ENCODE results near the gene PRPF38A. TPM values are rescaled to one million over a fixed set of nuclear protein-coding genes. Genes with fewer than 3 reads are reported as not detected.

PRPF38A gene
- polyA plus RNA-seq, 2 of the 4 experiments (the other 2 are of a cell fraction), result 12.9 to 30.4 TPM

DNA sequence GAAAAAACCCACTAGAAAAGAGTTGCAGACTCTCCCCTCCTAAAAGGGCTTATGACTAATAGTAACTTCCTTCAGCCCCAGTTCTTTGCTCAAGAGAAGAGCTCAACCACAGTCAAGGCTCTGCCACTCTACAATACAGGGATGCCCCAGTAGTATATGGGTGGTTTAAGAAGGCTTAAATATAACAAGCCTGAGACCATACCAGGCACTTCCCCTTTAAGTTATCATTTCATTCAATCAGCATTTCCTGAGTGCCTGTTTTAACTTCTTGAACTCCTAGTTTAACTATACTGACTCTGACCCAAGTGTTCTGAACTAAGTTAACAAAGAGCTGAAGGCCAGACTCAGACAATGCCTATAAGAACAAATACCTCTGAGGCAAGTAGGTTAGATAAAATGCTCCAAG lies 19.8 kb downstream of the PRPF38A start:
- Histone ChIP-seq H3K4me3 (no peak overlapping the region), H3K9me3 (no peaks in the 10 kb centered on the region), H3K4me2 (no peak overlapping the region), H3K27ac (no peak overlapping the region), H3K4me1 (no peaks in the 10 kb centered on the region)
- peak; percentile 34 to 40; a peak in 2 of 6 replicates for ATAC-seq
- TF ChIP-seq, protein P1, sequence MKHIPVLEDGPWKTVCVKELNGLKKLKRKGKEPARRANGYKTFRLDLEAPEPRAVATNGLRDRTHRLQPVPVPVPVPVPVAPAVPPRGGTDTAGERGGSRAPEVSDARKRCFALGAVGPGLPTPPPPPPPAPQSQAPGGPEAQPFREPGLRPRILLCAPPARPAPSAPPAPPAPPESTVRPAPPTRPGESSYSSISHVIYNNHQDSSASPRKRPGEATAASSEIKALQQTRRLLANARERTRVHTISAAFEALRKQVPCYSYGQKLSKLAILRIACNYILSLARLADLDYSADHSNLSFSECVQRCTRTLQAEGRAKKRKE (CRISPR knock-in tag; IDR thresholded peaks at IDR 0.05; ENCODE audit: low read depth), result no peak
- TF ChIP-seq, protein P2, sequence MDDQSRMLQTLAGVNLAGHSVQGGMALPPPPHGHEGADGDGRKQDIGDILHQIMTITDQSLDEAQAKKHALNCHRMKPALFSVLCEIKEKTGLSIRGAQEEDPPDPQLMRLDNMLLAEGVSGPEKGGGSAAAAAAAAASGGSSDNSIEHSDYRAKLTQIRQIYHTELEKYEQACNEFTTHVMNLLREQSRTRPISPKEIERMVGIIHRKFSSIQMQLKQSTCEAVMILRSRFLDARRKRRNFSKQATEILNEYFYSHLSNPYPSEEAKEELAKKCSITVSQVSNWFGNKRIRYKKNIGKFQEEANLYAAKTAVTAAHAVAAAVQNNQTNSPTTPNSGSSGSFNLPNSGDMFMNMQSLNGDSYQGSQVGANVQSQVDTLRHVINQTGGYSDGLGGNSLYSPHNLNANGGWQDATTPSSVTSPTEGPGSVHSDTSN (IDR thresholded peaks at IDR 0.05), result no peak
- no peak for TF ChIP-seq HDAC2 (IDR thresholded peaks at IDR 0.05)
- no peak for TF ChIP-seq SREBF2 (IDR thresholded peaks at IDR 0.05)
- TF ChIP-seq CHD4 (IDR thresholded peaks at IDR 0.05; ENCODE audit: borderline replicate concordance), result no peak
- ChIA-PET POLR2A (no interaction called here), CTCF (interaction anchor here (0.7 kb wide), 1 partner anchor 687 kb away, joined by 4 read pairs; no protein-coding TSS in a partner anchor)
- no peak for FAIRE-seq
- DNase-seq (ENCODE audit: low read depth in 1 of 2, low spot score in 1 of 2), result no peak

DNA sequence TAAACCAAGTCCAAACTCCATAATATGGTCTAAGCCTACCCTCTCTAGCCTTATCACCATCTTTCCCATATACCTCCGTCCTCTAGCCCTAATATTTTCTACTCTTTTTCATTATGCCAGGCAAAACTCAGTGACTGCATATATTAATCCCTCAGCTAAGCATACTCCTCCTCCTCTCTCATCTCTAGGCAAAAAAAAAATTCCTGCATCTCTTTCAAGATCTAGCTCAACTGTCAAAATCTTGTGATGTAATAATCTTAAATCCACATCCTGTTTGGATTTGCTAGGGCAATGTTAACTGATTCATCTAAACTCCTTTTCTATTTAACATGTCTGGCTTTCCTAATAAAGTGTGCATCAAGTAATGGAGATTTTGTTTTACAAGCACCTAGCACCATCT lies 20.4 kb downstream of the PRPF38A start:
- FAIRE-seq (no peak), ATAC-seq (no peak), DNase-seq (ENCODE audit: low read depth in 1 of 2, low spot score in 1 of 2) (no peak)
- Histone ChIP-seq H3K4me1 (no peaks in the 10 kb centered on the region), H3K4me3 (no peak overlapping the region), H3K4me2 (no peak overlapping the region), H3K27ac (no peak overlapping the region), H3K9me3 (no peaks in the 10 kb centered on the region)
- CTCF ChIA-PET, result no interaction called here
- WGBS (ENCODE audit: missing lambda C conversion rate), result 96% methylated on average over 1 of the region's 1 CpG
- POLR2A ChIA-PET, result no interaction called here
- TF ChIP-seq, protein P3, sequence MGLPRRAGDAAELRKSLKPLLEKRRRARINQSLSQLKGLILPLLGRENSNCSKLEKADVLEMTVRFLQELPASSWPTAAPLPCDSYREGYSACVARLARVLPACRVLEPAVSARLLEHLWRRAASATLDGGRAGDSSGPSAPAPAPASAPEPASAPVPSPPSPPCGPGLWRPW (IDR thresholded peaks at IDR 0.05), result no peak

DNA sequence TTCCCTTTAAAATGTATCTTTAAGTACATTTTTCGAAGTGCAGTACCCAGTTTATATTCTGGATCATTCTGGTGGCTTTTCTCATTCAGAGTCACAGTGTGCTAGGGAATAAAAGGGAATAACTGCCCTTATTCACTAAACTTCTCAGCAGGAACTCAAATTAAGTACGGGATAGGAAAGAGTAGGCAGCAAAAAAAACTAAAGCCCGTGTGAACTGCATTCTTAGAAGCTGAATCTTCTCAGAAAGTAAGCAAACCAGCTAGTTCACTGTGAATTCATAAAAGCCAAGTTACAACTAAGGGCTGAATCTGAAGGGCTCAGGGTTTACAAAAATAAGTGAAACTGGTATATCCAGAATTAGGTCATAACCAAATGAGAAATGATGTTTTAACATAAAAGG lies 22.0 kb downstream of the PRPF38A start:
- Histone ChIP-seq H3K4me2 (no peak overlapping the region), H3K9me3 (no peaks in the 10 kb centered on the region), H3K4me3 (no peak overlapping the region), H3K27ac (no peak overlapping the region), H3K4me1 (no peaks in the 10 kb centered on the region)
- CTCF ChIA-PET, result no interaction called here
- FAIRE-seq, result no peak
- POLR2A ChIA-PET, result no interaction called here
- ATAC-seq, result no peak
- no peak for DNase-seq (ENCODE audit: low read depth in 1 of 2, low spot score in 1 of 2)
- no peak for TF ChIP-seq CHD4 (IDR thresholded peaks at IDR 0.05; ENCODE audit: borderline replicate concordance)
- no peak for TF ChIP-seq ESRRA (IDR thresholded peaks at IDR 0.05; ENCODE audit: borderline replicate concordance, low read length)
- TF ChIP-seq EP300 (IDR thresholded peaks at IDR 0.05), result no peak
- TF ChIP-seq HDAC2 (IDR thresholded peaks at IDR 0.05), result no peak
- no peak for TF ChIP-seq HOXB5 (CRISPR knock-in tag; IDR thresholded peaks at IDR 0.05)
- TF ChIP-seq KDM1A (IDR thresholded peaks at IDR 0.05; ENCODE audit: low read depth), result no peak
- TF ChIP-seq MAFK (IDR thresholded peaks at IDR 0.05; ENCODE audit: partially characterized antibody), result no peak
- no peak for TF ChIP-seq HEYL (CRISPR knock-in tag; IDR thresholded peaks at IDR 0.05)
- TF ChIP-seq BHLHE40 (IDR thresholded peaks at IDR 0.05; ENCODE audit: low read depth, low read length), result no peak
- TF ChIP-seq, protein P4, sequence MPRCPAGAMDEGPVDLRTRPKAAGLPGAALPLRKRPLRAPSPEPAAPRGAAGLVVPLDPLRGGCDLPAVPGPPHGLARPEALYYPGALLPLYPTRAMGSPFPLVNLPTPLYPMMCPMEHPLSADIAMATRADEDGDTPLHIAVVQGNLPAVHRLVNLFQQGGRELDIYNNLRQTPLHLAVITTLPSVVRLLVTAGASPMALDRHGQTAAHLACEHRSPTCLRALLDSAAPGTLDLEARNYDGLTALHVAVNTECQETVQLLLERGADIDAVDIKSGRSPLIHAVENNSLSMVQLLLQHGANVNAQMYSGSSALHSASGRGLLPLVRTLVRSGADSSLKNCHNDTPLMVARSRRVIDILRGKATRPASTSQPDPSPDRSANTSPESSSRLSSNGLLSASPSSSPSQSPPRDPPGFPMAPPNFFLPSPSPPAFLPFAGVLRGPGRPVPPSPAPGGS (IDR thresholded peaks at IDR 0.05), result no peak
- TF ChIP-seq CEBPB (IDR thresholded peaks at IDR 0.05), result no peak
- WGBS (ENCODE audit: missing lambda C conversion rate), result 60% methylated on average over 3 of the region's 3 CpGs

DNA sequence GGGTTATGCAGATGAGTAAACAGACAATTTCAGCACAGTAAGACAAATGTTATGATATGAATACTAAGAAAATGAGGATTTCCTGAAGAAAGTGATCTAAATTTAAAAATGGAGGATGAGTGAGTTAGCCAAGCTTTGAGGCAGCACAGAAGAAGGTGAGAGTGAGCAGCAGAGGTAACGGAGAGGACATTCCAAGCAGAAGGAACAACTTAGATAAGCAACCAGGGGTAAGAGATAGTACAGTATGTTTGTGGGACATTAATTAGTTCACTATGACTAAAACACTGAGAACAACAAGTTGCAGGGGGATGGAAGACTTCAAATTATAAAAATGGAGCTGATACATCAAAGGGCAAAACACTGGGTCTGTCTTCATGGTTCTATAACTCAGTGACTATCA lies 22.8 kb downstream of the PRPF38A start:
- CTCF ChIA-PET, result no interaction called here
- no peak overlapping the region for H3K4me3 ChIP-seq
- no peaks in the 10 kb centered on the region for H3K4me1 ChIP-seq
- TF ChIP-seq SREBF2 (IDR thresholded peaks at IDR 0.05) (no peak), MYC (IDR thresholded peaks at IDR 0.05; ENCODE audit: borderline replicate concordance, low read length) (no peak), FOSL2 (IDR thresholded peaks at IDR 0.05) (no peak), FOSL2 (CRISPR knock-in tag; IDR thresholded peaks at IDR 0.05) (no peak)
- no peak overlapping the region for H3K4me2 ChIP-seq
- no peak for FAIRE-seq
- H3K9me3 ChIP-seq, result no peaks in the 10 kb centered on the region
- no peak overlapping the region for H3K27ac ChIP-seq
- ATAC-seq, result no peak
- POLR2A ChIA-PET, result interaction anchor here (1.0 kb wide), 1 partner anchor 126 kb away, joined by 3 read pairs; the partner anchor contains the start of gene TUT4
- 94% methylated on average over 1 of the region's 1 CpG for WGBS (ENCODE audit: missing lambda C conversion rate)
- DNase-seq (ENCODE audit: low read depth in 1 of 2, low spot score in 1 of 2), result no peak
